ENCODE measurements around the gene ZNF672. TPM values are rescaled to one million over a fixed set of nuclear protein-coding genes. Genes with fewer than 3 reads are reported as not detected.

ZNF672 gene
- total and polyA plus RNA-seq, 3 donors from 2014 or later: 28.4 to 65.0 (median 57.3) TPM

DNA sequence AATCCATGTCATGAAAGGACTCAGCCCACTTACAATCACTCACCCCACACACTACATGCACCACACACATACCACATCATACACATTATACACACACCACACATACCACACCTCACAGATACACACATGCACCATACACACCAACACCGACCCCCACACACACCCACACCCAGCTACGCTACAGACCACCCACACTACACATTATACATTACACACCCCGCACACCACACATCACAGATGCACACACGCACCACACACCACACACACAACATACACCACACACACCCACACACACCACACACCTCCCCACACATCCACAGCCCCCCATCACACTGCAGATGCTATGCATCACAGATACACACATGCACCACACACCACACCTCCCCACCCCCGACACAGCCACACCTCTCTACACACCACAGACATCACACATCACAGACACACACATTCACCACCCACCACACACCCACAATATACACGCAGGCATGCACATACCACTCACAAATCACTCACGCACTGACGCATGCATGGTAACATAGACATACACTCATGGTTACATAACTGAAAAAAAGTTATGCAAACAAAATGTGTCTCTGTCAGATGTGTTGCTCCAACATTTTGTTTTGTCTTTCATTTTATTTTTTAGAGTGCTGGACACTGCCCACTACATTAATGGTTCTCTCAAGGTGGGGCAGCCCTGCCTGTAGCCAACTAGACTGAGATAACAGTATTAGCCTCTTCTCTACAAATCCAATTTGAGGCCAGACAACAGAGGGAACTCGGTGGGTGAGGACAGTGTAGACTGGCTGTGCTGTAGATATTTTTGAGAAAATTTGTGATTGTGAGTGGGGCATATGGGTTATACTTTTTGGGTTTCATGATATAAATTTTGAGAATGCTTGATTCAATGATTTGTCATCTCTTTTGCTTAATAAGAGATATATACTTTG, 52.8 kb downstream of the ZNF672 start:
- TF ChIP-seq, protein P1, sequence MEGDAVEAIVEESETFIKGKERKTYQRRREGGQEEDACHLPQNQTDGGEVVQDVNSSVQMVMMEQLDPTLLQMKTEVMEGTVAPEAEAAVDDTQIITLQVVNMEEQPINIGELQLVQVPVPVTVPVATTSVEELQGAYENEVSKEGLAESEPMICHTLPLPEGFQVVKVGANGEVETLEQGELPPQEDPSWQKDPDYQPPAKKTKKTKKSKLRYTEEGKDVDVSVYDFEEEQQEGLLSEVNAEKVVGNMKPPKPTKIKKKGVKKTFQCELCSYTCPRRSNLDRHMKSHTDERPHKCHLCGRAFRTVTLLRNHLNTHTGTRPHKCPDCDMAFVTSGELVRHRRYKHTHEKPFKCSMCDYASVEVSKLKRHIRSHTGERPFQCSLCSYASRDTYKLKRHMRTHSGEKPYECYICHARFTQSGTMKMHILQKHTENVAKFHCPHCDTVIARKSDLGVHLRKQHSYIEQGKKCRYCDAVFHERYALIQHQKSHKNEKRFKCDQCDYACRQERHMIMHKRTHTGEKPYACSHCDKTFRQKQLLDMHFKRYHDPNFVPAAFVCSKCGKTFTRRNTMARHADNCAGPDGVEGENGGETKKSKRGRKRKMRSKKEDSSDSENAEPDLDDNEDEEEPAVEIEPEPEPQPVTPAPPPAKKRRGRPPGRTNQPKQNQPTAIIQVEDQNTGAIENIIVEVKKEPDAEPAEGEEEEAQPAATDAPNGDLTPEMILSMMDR (IDR thresholded peaks at IDR 0.05): no peak
- no peak for TF ChIP-seq POLR2A (IDR thresholded peaks at IDR 0.05)
- Histone ChIP-seq H3K9me3 (no peaks in the 10 kb centered on the region), H3K36me3 (ENCODE audit: low read depth, missing control alignments) (no peaks in the 10 kb centered on the region), H3K4me3 (no peak overlapping the region), H3K27ac (no peak overlapping the region), H3K4me1 (no peaks in the 10 kb centered on the region), H3K27me3 (no peaks in the 10 kb centered on the region)
- intact Hi-C loops (cut with DNase I; ENCODE audit: low total_unique reads): no loop called here
- 88 to 90% methylated on average over 9 of the region's 9 CpGs for WGBS, 2 donors
- DNase-seq: no peak

DNA sequence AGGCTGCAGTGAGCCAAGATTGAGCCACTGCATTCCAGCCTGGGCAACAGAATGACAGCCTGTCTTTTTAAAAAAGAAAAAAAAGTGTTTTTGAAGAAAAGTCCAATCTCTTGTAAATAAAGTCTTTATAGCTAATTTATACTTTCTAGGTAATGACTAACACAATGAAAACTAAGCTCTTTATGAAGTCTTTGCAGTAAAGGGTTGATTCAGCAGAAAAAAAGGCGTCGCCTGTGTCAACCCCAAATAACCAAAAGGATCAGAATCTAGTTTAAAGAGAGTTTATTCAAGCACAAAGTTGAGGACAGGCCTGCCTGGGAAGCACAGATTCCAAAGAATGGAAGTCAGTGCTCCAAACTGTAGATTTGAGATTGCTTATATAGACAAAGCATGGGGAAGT, 53.7 kb downstream of the ZNF672 start:
- Histone ChIP-seq H3K36me3 (ENCODE audit: low read depth, missing control alignments) (no peaks in the 10 kb centered on the region), H3K9me3 (no peaks in the 10 kb centered on the region), H3K27me3 (no peaks in the 10 kb centered on the region), H3K4me1 (no peaks in the 10 kb centered on the region), H3K4me3 (no peak overlapping the region), H3K27ac (no peak overlapping the region)
- WGBS, 2 donors: 88 to 93% methylated on average over 2 of the region's 2 CpGs
- intact Hi-C loops (cut with DNase I; ENCODE audit: low total_unique reads): no loop called here
- no peak for DNase-seq
- TF ChIP-seq, protein P1 (IDR thresholded peaks at IDR 0.05): no peak
- TF ChIP-seq POLR2A (IDR thresholded peaks at IDR 0.05): no peak

DNA sequence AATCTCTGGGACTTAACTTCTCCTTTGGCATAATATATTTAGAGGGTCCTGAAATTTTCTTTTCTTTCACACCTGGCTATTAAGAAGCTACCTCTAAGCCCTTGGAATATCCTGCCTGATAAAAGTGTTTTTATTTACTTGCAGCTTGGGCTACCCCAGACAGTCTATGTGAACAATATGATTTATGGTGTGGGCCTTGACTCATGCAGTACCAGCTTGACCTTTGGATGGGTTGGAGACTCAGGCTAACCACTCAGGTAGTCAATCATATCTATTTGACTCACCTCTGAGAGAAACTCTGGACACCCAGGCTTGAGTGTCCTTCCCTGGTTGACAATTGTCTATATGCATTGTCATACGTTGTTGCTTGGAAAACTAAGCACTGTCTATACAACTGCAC, 54.6 kb downstream of the ZNF672 start:
- H3K36me3 ChIP-seq (ENCODE audit: low read depth, missing control alignments): no peaks in the 10 kb centered on the region
- no peak overlapping the region for H3K4me3 ChIP-seq
- no peaks in the 10 kb centered on the region for H3K4me1 ChIP-seq
- intact Hi-C loops (cut with DNase I; ENCODE audit: low total_unique reads): no loop called here
- no peak for TF ChIP-seq POLR2A (IDR thresholded peaks at IDR 0.05)
- TF ChIP-seq, protein P1 (IDR thresholded peaks at IDR 0.05): no peak
- H3K27ac ChIP-seq: no peak overlapping the region
- no peaks in the 10 kb centered on the region for H3K9me3 ChIP-seq
- H3K27me3 ChIP-seq: no peaks in the 10 kb centered on the region
- DNase-seq: no peak
- whole genome bisulfite sequencing, 2 donors: 85 to 94% methylated on average over 1 of the region's 1 CpG

DNA sequence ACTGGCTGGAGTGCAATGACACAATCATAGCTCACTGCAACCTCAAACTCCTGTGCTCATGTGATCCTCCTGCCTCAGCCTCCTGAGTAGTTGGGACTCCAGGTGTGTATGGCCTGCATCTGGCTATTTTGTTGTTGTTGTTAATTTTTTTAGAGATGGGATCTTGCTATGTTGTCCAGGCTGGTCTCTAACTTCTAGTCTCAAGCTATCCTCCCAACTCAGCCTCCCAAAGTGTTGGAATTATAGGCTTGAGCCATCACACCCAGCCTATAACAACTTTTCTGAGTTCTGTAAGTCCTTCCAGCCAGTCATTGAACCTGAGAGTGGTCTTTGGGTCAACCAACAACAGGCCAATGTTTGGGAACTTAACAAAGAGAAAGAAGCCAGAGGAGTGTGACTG, 56.8 kb downstream of the ZNF672 start:
- Histone ChIP-seq H3K27me3 (no peaks in the 10 kb centered on the region), H3K4me1 (no peaks in the 10 kb centered on the region), H3K36me3 (ENCODE audit: low read depth, missing control alignments) (no peaks in the 10 kb centered on the region), H3K27ac (no peak overlapping the region), H3K9me3 (no peaks in the 10 kb centered on the region), H3K4me3 (no peak overlapping the region)
- TF ChIP-seq POLR2A (IDR thresholded peaks at IDR 0.05): no peak
- TF ChIP-seq, protein P1 (IDR thresholded peaks at IDR 0.05): no peak
- no peak for DNase-seq
- intact Hi-C loops (cut with DNase I; ENCODE audit: low total_unique reads): no loop called here

Measured in testis (tissue), 3 donors.